Liver (tissue), 9 donors: ENCODE measurements around the gene PTPA. TPM values are rescaled to one million over a fixed set of nuclear protein-coding genes. Genes with fewer than 3 reads are reported as not detected.

Source experiments
- DNase-seq: peaks from one replicate; pipeline ENCODE4 v3.0.0-alpha.2; 2017; ENCODE audit warnings: low spot score
- H3K27ac ChIP-seq, 2 donors: one replicate each; pipeline ENCODE4 v1.7.0; 2013; ENCODE audit warnings: inconsistent platforms in 2 of 2, low read length in 2 of 2, control low read depth in 1 of 2, low read depth in 1 of 2, mild to moderate bottlenecking in 1 of 2
- H3K27me3 ChIP-seq, 4 donors: one replicate each; pipeline versions ENCODE4 v1.6.1 to v1.7.0; 2013; ENCODE audit warnings: low read length in 3 of 4, inconsistent platforms in 1 of 4, mild to moderate bottlenecking in 1 of 4, moderate library complexity in 1 of 4; ENCODE audit not compliant: control insufficient read depth in 4 of 4, insufficient read depth in 4 of 4
- H3K36me3 ChIP-seq, 4 donors: one replicate each; pipeline versions ENCODE4 v1.6.1 to v1.7.0; 2013; ENCODE audit warnings: low read length in 3 of 4, mild to moderate bottlenecking in 3 of 4, low read depth in 1 of 4, moderate library complexity in 1 of 4; ENCODE audit not compliant: control insufficient read depth in 4 of 4, insufficient read depth in 3 of 4
- H3K4me1 ChIP-seq, 4 donors: one replicate each; pipeline versions ENCODE4 v1.6.1 to v1.7.0; 2013; ENCODE audit warnings: low read length in 3 of 4, mild to moderate bottlenecking in 3 of 4, moderate library complexity in 1 of 4; ENCODE audit not compliant: control insufficient read depth in 4 of 4, insufficient read depth in 4 of 4
- H3K4me3 ChIP-seq, 3 donors: one replicate each; pipeline versions ENCODE4 v1.6.1 to v1.7.0; 2013; ENCODE audit warnings: low read length in 3 of 3, control low read depth in 1 of 3, low read depth in 1 of 3, mild to moderate bottlenecking in 1 of 3
- H3K9ac ChIP-seq, 2 donors: one replicate each; pipeline ENCODE4 v1.7.0; 2013; ENCODE audit warnings: low read length in 2 of 2, mild to moderate bottlenecking in 2 of 2, moderate library complexity in 2 of 2, control low read depth in 1 of 2, low read depth in 1 of 2
- H3K9me3 ChIP-seq, 4 donors: one replicate each; pipeline versions ENCODE4 v1.6.1 to v1.7.0; 2013; ENCODE audit warnings: low read length in 3 of 4; ENCODE audit not compliant: control insufficient read depth in 4 of 4
- EGR1 ChIP-seq, 2 donors: IDR thresholded peaks; 2 replicates each; pipeline ENCODE4 v1.6.1; 2016 to 2018; ENCODE audit warnings: antibody characterized with exemption in 2 of 2, low read depth in 2 of 2
- FOXA1 ChIP-seq: IDR thresholded peaks from 2 replicates; pipeline ENCODE4 v1.6.1; 2016; ENCODE audit warnings: antibody characterized with exemption
- FOXA2 ChIP-seq: IDR thresholded peaks from 2 replicates; pipeline ENCODE4 v1.6.1; 2016; ENCODE audit warnings: antibody characterized with exemption
- GABPA ChIP-seq, 2 donors: IDR thresholded peaks in 1 of 2; conservative IDR thresholded peaks in 1 of 2; 2 replicates each; pipeline ENCODE4 v1.6.1; 2016; ENCODE audit warnings: antibody characterized with exemption in 2 of 2, mild to moderate bottlenecking in 1 of 2, moderate library complexity in 1 of 2
- HNF4A ChIP-seq, 2 donors: conservative IDR thresholded peaks; 2 replicates each; pipeline ENCODE4 v1.6.1; 2016; ENCODE audit warnings: antibody characterized with exemption in 2 of 2, mild to moderate bottlenecking in 2 of 2
- HNF4G ChIP-seq: IDR thresholded peaks from 2 replicates; pipeline ENCODE4 v1.6.1; 2016; ENCODE audit warnings: antibody characterized with exemption
- JUND ChIP-seq, 2 donors: IDR thresholded peaks; 2 replicates each; pipeline ENCODE4 v1.6.1; 2016; ENCODE audit warnings: antibody characterized with exemption in 2 of 2
- MAX ChIP-seq: IDR thresholded peaks from 2 replicates; pipeline ENCODE4 v1.6.1; 2016; ENCODE audit warnings: antibody characterized with exemption
- NR2F2 ChIP-seq: IDR thresholded peaks from 2 replicates; pipeline ENCODE4 v1.6.1; 2016; ENCODE audit warnings: antibody characterized with exemption
- RAD21 ChIP-seq, 2 donors: IDR thresholded peaks; 2 replicates each; pipeline ENCODE4 v1.6.1; 2016; ENCODE audit warnings: antibody characterized with exemption in 2 of 2, mild to moderate bottlenecking in 2 of 2
- RXRA ChIP-seq, 2 donors: IDR thresholded peaks; 2 replicates each; pipeline ENCODE4 v1.6.1; 2017 to 2018; ENCODE audit warnings: antibody characterized with exemption in 2 of 2, mild to moderate bottlenecking in 1 of 2
- SP1 ChIP-seq: IDR thresholded peaks from 2 replicates; pipeline ENCODE4 v1.6.1; 2018; ENCODE audit warnings: antibody characterized with exemption, mild to moderate bottlenecking
- TAF1 ChIP-seq: conservative IDR thresholded peaks from 2 replicates; pipeline ENCODE4 v1.6.1; 2016; ENCODE audit warnings: antibody characterized with exemption, mild to moderate bottlenecking
- YY1 ChIP-seq: IDR thresholded peaks from 2 replicates; pipeline ENCODE4 v1.6.1; 2016; ENCODE audit warnings: antibody characterized with exemption, mild to moderate bottlenecking
- ZBTB33 ChIP-seq: IDR thresholded peaks from 2 replicates; pipeline ENCODE4 v1.6.1; 2016; ENCODE audit warnings: antibody characterized with exemption
- WGBS: extraction: QIAGEN DNeasy Blood & Tissue Kit; methylation state at CpG from one replicate; pipeline ENCODE4 v1.1.7; 2013; 5-methylcytosine and 5-hydroxymethylcytosine counted together
- polyA plus RNA-seq, 2 donors: library from polyadenylated mRNA; stranded (reverse) in 1 of 2; unstranded in 1 of 2; fragments of 200-250 nt in 1 of 2; fragments of >200 nt in 1 of 2; fragmentation: Nextera tagmentation in 1 of 2; extraction: Ambion mirVana in 1 of 2; gene quantifications; one replicate each; pipeline versions ENCODE4 v1.2.1 to v1.2.3, GENCODE V29; 2013 to 2015
- total RNA-seq, 2 donors: library from RNA; depleted of rRNA; stranded (reverse); fragments of >200 nt; gene quantifications; one replicate each; pipeline ENCODE4 v1.2.3, GENCODE V29; 2014
- TF ChIP-seq, protein P1 (sequence below): fragments of 150-350 bp; IDR thresholded peaks from 2 replicates; pipeline ENCODE4 v1.5.1; 2017; ENCODE audit warnings: improper control_type of control experiment, low read depth, low read length; ENCODE audit not compliant: missing input control
- TF ChIP-seq, protein P2 (sequence below): IDR thresholded peaks from 2 replicates; pipeline ENCODE4 v1.6.1; 2016; ENCODE audit warnings: antibody characterized with exemption
- TF ChIP-seq, protein P3 (sequence below): IDR thresholded peaks from 2 replicates; pipeline ENCODE4 v1.6.1; 2016; ENCODE audit warnings: antibody characterized with exemption, mild to moderate bottlenecking
- donor health status: healthy.
- donor health status: healthy.
- donor health status: healthy.
- donor health status: healthy.
- donor health status: healthy.

PTPA gene
- total and polyA plus RNA-seq, 4 donors: 27.6 to 66.0 (median 38.4) TPM

GRCh38 chr9:129182625-129183494 lies 71.6 kb downstream of the PTPA start:
- no peak for DNase-seq
- Histone ChIP-seq H3K4me1 (peaks cover 4 to 5% (median 4%) of the 10 kb centered on the region in 4 donors), H3K9ac (no peak overlapping the region), H3K36me3 (no peaks in the 10 kb centered on the region), H3K27me3 (no peaks in the 10 kb centered on the region), H3K4me3 (no peak overlapping the region), H3K9me3 (peaks cover 0 to 2% (median 0%) of the 10 kb centered on the region in 4 donors), H3K27ac (no peak overlapping the region)
- 65% methylated on average over 20 of the region's 20 CpGs for WGBS
- TF ChIP-seq SP1: no peak
- TF ChIP-seq FOXA1: no peak
- TF ChIP-seq, protein P1, sequence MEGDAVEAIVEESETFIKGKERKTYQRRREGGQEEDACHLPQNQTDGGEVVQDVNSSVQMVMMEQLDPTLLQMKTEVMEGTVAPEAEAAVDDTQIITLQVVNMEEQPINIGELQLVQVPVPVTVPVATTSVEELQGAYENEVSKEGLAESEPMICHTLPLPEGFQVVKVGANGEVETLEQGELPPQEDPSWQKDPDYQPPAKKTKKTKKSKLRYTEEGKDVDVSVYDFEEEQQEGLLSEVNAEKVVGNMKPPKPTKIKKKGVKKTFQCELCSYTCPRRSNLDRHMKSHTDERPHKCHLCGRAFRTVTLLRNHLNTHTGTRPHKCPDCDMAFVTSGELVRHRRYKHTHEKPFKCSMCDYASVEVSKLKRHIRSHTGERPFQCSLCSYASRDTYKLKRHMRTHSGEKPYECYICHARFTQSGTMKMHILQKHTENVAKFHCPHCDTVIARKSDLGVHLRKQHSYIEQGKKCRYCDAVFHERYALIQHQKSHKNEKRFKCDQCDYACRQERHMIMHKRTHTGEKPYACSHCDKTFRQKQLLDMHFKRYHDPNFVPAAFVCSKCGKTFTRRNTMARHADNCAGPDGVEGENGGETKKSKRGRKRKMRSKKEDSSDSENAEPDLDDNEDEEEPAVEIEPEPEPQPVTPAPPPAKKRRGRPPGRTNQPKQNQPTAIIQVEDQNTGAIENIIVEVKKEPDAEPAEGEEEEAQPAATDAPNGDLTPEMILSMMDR: no peak
- TF ChIP-seq NR2F2: no peak
- TF ChIP-seq RAD21 (IDR thresholded peaks at IDR 0.05): peak; percentile 54 to 71
- TF ChIP-seq YY1: no peak
- peak in 1 of 2 donors; percentile 39 for TF ChIP-seq RXRA (IDR thresholded peaks at IDR 0.05)
- no peak for TF ChIP-seq HNF4A (conservative IDR thresholded peaks at IDR 0.05)
- no peak for TF ChIP-seq GABPA (IDR thresholded peaks at IDR 0.05 in 1 of 2, conservative IDR thresholded peaks at IDR 0.05 in 1 of 2)

GRCh38 chr9:129183495-129184218 lies 72.4 kb downstream of the PTPA start:
- WGBS: 65% methylated on average over 6 of the region's 6 CpGs
- no peak for DNase-seq

More at GRCh38 chr9:129183495-129184218, 72.4 kb downstream of the PTPA start:
- Histone ChIP-seq H3K27me3 (no peaks in the 10 kb centered on the region), H3K9me3 (peaks cover 0 to 2% (median 0%) of the 10 kb centered on the region in 4 donors), H3K36me3 (no peaks in the 10 kb centered on the region), H3K4me3 (no peak overlapping the region), H3K4me1 (peaks cover 0 to 1% (median under 1%) of the 10 kb centered on the region in 4 donors), H3K9ac (no peak overlapping the region), H3K27ac (no peak overlapping the region)
- TF ChIP-seq TAF1 (no peak), JUND (IDR thresholded peaks at IDR 0.05) (no peak), SP1 (no peak), EGR1 (IDR thresholded peaks at IDR 0.05; ENCODE audit: low read depth in 2 of 2) (no peak), FOXA1 (no peak), ZBTB33 (no peak), GABPA (IDR thresholded peaks at IDR 0.05 in 1 of 2, conservative IDR thresholded peaks at IDR 0.05 in 1 of 2) (no peak), HNF4G (no peak), NR2F2 (no peak), YY1 (no peak), RAD21 (IDR thresholded peaks at IDR 0.05) (no peak), MAX (no peak), FOXA2 (no peak), RXRA (IDR thresholded peaks at IDR 0.05) (no peak), HNF4A (conservative IDR thresholded peaks at IDR 0.05) (no peak)
- TF ChIP-seq, protein P2, sequence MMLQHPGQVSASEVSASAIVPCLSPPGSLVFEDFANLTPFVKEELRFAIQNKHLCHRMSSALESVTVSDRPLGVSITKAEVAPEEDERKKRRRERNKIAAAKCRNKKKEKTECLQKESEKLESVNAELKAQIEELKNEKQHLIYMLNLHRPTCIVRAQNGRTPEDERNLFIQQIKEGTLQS: no peak
- TF ChIP-seq, protein P1: no peak
- TF ChIP-seq, protein P3, sequence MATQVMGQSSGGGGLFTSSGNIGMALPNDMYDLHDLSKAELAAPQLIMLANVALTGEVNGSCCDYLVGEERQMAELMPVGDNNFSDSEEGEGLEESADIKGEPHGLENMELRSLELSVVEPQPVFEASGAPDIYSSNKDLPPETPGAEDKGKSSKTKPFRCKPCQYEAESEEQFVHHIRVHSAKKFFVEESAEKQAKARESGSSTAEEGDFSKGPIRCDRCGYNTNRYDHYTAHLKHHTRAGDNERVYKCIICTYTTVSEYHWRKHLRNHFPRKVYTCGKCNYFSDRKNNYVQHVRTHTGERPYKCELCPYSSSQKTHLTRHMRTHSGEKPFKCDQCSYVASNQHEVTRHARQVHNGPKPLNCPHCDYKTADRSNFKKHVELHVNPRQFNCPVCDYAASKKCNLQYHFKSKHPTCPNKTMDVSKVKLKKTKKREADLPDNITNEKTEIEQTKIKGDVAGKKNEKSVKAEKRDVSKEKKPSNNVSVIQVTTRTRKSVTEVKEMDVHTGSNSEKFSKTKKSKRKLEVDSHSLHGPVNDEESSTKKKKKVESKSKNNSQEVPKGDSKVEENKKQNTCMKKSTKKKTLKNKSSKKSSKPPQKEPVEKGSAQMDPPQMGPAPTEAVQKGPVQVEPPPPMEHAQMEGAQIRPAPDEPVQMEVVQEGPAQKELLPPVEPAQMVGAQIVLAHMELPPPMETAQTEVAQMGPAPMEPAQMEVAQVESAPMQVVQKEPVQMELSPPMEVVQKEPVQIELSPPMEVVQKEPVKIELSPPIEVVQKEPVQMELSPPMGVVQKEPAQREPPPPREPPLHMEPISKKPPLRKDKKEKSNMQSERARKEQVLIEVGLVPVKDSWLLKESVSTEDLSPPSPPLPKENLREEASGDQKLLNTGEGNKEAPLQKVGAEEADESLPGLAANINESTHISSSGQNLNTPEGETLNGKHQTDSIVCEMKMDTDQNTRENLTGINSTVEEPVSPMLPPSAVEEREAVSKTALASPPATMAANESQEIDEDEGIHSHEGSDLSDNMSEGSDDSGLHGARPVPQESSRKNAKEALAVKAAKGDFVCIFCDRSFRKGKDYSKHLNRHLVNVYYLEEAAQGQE: no peak
